ENCODE data around the gene OR10D3. TPM values are rescaled to one million over a fixed set of nuclear protein-coding genes. Genes with fewer than 3 reads are reported as not detected.

The OR10D3 gene
- total and polyA plus RNA-seq, 10 of the 15 experiments (the other 5 are each of a cell fraction or from before 2014, with no cell fraction given): not detected

DNA sequence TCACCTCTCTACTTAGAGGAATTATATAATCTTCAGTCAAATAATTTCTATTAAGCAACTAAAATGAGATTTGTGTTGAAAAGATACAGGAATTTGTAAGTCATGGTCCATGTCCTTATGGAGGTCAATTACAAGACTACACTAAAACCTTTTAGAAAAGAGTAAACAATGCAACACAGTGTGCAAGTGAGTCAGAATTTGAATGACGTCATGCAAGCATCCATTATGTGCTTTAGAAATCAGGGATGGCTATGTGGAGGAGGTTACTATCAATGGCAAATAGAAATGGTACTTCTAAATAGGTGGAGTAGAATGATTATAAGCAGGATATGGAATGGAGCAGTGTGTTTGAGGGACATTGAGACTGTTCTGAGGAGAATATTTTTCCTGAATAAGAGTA is 16.6 kb downstream of the OR10D3 start:
- CTCF ChIA-PET: interaction anchor here (1.4 kb wide), 1 partner anchor 125 kb away, joined by 3 read pairs; no protein-coding TSS in a partner anchor
- Histone ChIP-seq H3K4me3 (no peak overlapping the region), H4K20me1 (ENCODE audit: control insufficient read depth, insufficient read depth) (no peaks in the 10 kb centered on the region), H3K79me2 (ENCODE audit: control insufficient read depth, insufficient read depth, low read length) (no peaks in the 10 kb centered on the region), H3K27me3 (replicated peaks in 1 of 2; ENCODE audit: control insufficient read depth in 2 of 2, insufficient read depth in 2 of 2, low read length in 1 of 2) (no peaks in the 10 kb centered on the region; a peak in 1 of 4 replicates), H3K36me3 (ENCODE audit: control insufficient read depth in 2 of 2, insufficient read depth in 2 of 2, low read length in 1 of 2) (no peaks in the 10 kb centered on the region), H2AFZ (ENCODE audit: control insufficient read depth, low read depth, low read length) (no peak overlapping the region), H3K4me2 (ENCODE audit: control insufficient read depth, insufficient read depth) (no peak overlapping the region), H3K27ac (ENCODE audit: control insufficient read depth, insufficient read depth) (no peak overlapping the region), H3K9me3 (replicated peaks; ENCODE audit: control insufficient read depth, insufficient read depth, low read length) (no peaks in the 10 kb centered on the region), H3K9ac (ENCODE audit: control insufficient read depth, insufficient read depth, low read length) (no peak overlapping the region), H3K4me1 (ENCODE audit: control insufficient read depth, insufficient read depth, low read length) (no peaks in the 10 kb centered on the region)
- SMC1A ChIA-PET (ENCODE audit: uncharacterized antibody, unreplicated experiment): no interaction called here
- TF ChIP-seq CHD1 (IDR thresholded peaks at IDR 0.05; ENCODE audit: low read depth, low read length): no peak
- peak; percentile 56 for TF ChIP-seq ATF7 (IDR thresholded peaks at IDR 0.05; ENCODE audit: low read depth)
- BruUV-seq (replicated peaks): no TSS peak
- FAIRE-seq: no peak
- WGBS (ENCODE audit: insufficient coverage, insufficient replicate concordance, low lambda C conversion rate, missing lambda C conversion rate): 0% methylated on average over 1 of the region's 1 CpG
- RAD21 ChIA-PET (ENCODE audit: unreplicated experiment): no interaction called here
- DNase-seq (ENCODE audit: low read depth, low spot score): no peak
- in situ Hi-C loops (cut with MboI) (loop anchor here (5.0 kb wide), 1 partner anchor 127 kb away; no protein-coding TSS in a partner anchor), intact Hi-C loops (cut with micrococcal nuclease; ENCODE audit: unreplicated experiment) (no loop called here)
- POLR2A ChIA-PET: no interaction called here
- no peak for ATAC-seq

DNA sequence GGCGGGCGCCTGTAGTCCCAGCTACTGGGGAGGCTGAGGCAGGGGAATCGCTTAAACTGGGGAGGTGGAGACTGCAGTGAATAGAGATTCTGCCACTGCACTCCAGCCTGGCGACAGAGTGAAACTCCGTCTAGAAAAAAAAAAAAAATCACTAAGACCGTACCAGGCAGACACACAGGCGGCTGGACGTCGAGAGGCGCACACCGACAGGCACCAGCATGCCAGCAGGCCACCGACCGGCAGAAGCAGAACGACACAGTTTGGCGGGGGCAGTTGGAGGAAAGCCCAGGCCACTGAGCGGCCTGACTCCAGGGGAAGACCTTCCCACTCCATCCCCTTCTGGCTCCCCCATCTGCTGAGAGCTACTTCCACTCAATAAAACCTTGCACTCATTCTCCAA is 17.5 kb downstream of the OR10D3 start:
- DNase-seq (ENCODE audit: low read depth, low spot score) (no peak), FAIRE-seq (no peak), ATAC-seq (no peak)
- Histone ChIP-seq H3K27me3 (replicated peaks in 1 of 2; ENCODE audit: control insufficient read depth in 2 of 2, insufficient read depth in 2 of 2, low read length in 1 of 2) (no peaks in the 10 kb centered on the region; a peak in 1 of 4 replicates), H3K9me3 (replicated peaks; ENCODE audit: control insufficient read depth, insufficient read depth, low read length) (no peaks in the 10 kb centered on the region), H3K79me2 (ENCODE audit: control insufficient read depth, insufficient read depth, low read length) (no peaks in the 10 kb centered on the region), H3K36me3 (ENCODE audit: control insufficient read depth in 2 of 2, insufficient read depth in 2 of 2, low read length in 1 of 2) (no peaks in the 10 kb centered on the region), H3K4me3 (no peak overlapping the region), H2AFZ (ENCODE audit: control insufficient read depth, low read depth, low read length) (no peak overlapping the region), H3K4me2 (ENCODE audit: control insufficient read depth, insufficient read depth) (no peak overlapping the region), H4K20me1 (ENCODE audit: control insufficient read depth, insufficient read depth) (no peaks in the 10 kb centered on the region), H3K4me1 (ENCODE audit: control insufficient read depth, insufficient read depth, low read length) (no peaks in the 10 kb centered on the region), H3K9ac (ENCODE audit: control insufficient read depth, insufficient read depth, low read length) (no peak overlapping the region), H3K27ac (ENCODE audit: control insufficient read depth, insufficient read depth) (no peak overlapping the region)
- in situ Hi-C loops (cut with MboI): no loop called here
- TF ChIP-seq, protein P1, sequence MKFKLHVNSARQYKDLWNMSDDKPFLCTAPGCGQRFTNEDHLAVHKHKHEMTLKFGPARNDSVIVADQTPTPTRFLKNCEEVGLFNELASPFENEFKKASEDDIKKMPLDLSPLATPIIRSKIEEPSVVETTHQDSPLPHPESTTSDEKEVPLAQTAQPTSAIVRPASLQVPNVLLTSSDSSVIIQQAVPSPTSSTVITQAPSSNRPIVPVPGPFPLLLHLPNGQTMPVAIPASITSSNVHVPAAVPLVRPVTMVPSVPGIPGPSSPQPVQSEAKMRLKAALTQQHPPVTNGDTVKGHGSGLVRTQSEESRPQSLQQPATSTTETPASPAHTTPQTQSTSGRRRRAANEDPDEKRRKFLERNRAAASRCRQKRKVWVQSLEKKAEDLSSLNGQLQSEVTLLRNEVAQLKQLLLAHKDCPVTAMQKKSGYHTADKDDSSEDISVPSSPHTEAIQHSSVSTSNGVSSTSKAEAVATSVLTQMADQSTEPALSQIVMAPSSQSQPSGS (IDR thresholded peaks at IDR 0.05; ENCODE audit: low read length): no peak
- TF ChIP-seq, protein P2, sequence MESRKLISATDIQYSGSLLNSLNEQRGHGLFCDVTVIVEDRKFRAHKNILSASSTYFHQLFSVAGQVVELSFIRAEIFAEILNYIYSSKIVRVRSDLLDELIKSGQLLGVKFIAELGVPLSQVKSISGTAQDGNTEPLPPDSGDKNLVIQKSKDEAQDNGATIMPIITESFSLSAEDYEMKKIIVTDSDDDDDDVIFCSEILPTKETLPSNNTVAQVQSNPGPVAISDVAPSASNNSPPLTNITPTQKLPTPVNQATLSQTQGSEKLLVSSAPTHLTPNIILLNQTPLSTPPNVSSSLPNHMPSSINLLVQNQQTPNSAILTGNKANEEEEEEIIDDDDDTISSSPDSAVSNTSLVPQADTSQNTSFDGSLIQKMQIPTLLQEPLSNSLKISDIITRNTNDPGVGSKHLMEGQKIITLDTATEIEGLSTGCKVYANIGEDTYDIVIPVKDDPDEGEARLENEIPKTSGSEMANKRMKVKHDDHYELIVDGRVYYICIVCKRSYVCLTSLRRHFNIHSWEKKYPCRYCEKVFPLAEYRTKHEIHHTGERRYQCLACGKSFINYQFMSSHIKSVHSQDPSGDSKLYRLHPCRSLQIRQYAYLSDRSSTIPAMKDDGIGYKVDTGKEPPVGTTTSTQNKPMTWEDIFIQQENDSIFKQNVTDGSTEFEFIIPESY (IDR thresholded peaks at IDR 0.05): no peak
- TF ChIP-seq CBFB (IDR thresholded peaks at IDR 0.05; ENCODE audit: low read depth) (no peak), ETV6 (conservative IDR thresholded peaks at IDR 0.05 in 1 of 2, IDR thresholded peaks at IDR 0.05 in 1 of 2; ENCODE audit: borderline replicate concordance in 1 of 2, low read depth in 1 of 2) (no peak)
- ChIA-PET CTCF (no interaction called here), POLR2A (no interaction called here), SMC1A (ENCODE audit: uncharacterized antibody, unreplicated experiment) (no interaction called here), RAD21 (ENCODE audit: unreplicated experiment) (no interaction called here)
- 56% methylated on average over 16 of the region's 16 CpGs for WGBS (ENCODE audit: insufficient coverage, insufficient replicate concordance, low lambda C conversion rate, missing lambda C conversion rate)
- no TSS peak for BruUV-seq (replicated peaks)
- intact Hi-C loops (cut with micrococcal nuclease; ENCODE audit: unreplicated experiment): no loop called here

Measured in GM12878 (cell line).